ENCODE measurements around the gene INPP5A. TPM values are rescaled to one million over a fixed set of nuclear protein-coding genes. Genes with fewer than 3 reads are reported as not detected.

INPP5A gene
- total RNA-seq, 1 experiment from 2014 or later: 16.6 TPM

DNA sequence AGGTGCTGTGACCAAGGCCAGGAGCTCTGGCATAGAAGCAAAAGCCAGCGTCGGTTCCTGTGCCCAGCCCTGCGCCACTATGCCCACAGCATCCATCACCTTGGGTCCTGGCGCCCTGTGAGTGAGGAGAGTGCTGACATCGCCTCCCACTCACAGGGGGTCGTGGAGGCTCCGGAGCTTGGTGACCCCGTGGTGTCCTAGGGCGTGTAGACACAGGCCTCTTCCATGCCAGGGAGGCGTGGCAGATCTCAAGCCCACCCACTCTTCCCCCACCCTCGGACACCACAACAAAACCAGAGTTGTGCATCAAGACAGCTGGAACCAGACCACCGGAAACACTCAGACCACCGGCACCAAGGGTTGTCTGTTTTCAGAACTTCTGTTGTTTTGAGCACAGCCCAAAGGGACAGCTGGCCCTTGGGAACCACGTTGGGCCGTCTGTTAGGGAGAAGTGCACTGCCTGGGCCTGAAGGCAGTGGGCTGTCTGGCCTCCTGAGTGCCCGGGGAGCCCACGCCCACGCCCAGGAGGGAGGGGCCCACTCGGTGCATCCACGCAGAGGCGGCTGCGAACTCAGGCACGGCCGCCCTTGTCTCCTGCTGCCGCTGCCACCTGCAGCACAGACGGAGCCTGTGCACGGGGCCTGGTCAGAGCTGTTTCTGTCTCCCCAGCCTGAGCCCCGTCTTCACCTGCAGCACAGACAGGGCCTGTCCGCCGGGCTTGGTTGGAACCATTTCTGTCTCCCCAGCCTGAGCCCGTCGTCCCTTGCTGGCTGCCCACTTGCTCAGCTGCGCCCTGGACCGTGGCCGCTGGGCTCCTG lies 106.3 kb downstream of the INPP5A start:
- no peak for DNase-seq
- H3K36me3 Mint-ChIP-seq (ENCODE audit: insufficient read depth, unreplicated experiment): no peaks in the 10 kb centered on the region
- no TSS peak for BruUV-seq (replicated peaks)
- no peaks in the 10 kb centered on the region for H3K9me3 Mint-ChIP-seq (ENCODE audit: low read depth, unreplicated experiment)
- intact Hi-C loops (cut with micrococcal nuclease; ENCODE audit: unreplicated experiment): no loop called here
- no peaks in the 10 kb centered on the region for H3K4me1 Mint-ChIP-seq (ENCODE audit: low read depth, unreplicated experiment)
- H3K27ac Mint-ChIP-seq (ENCODE audit: unreplicated experiment): no peak overlapping the region
- no peak for TF ChIP-seq CTCF (IDR thresholded peaks at IDR 0.05; ENCODE audit: unreplicated experiment)
- CTCF ChIA-PET: no interaction called here
- no peaks in the 10 kb centered on the region for H3K27me3 Mint-ChIP-seq (ENCODE audit: unreplicated experiment)
- H3K4me3 Mint-ChIP-seq (ENCODE audit: low read depth, unreplicated experiment): no peak overlapping the region

- no TSS peak for BruUV-seq (replicated peaks)
- no peaks in the 10 kb centered on the region for H3K9me3 Mint-ChIP-seq (ENCODE audit: low read depth, unreplicated experiment)
- H3K27ac Mint-ChIP-seq (ENCODE audit: unreplicated experiment): no peak overlapping the region
- no peaks in the 10 kb centered on the region for H3K36me3 Mint-ChIP-seq (ENCODE audit: insufficient read depth, unreplicated experiment)
- H3K4me1 Mint-ChIP-seq (ENCODE audit: low read depth, unreplicated experiment): no peaks in the 10 kb centered on the region
- H3K4me3 Mint-ChIP-seq (ENCODE audit: low read depth, unreplicated experiment): no peak overlapping the region
- no peak for TF ChIP-seq CTCF (IDR thresholded peaks at IDR 0.05; ENCODE audit: unreplicated experiment)
- CTCF ChIA-PET: no interaction called here
- no peaks in the 10 kb centered on the region for H3K27me3 Mint-ChIP-seq (ENCODE audit: unreplicated experiment)
- no peak for DNase-seq
- intact Hi-C loops (cut with micrococcal nuclease; ENCODE audit: unreplicated experiment): no loop called here
These were observed 107.1 kb downstream of the INPP5A start for GRCh38 chr10:132644527-132645246.

GRCh38 chr10:132645247-132645530 lies 107.6 kb downstream of the INPP5A start:
- no peak overlapping the region for H3K4me3 Mint-ChIP-seq (ENCODE audit: low read depth, unreplicated experiment)
- no TSS peak for BruUV-seq (replicated peaks)
- no peak for TF ChIP-seq CTCF (IDR thresholded peaks at IDR 0.05; ENCODE audit: unreplicated experiment)
- no peaks in the 10 kb centered on the region for H3K36me3 Mint-ChIP-seq (ENCODE audit: insufficient read depth, unreplicated experiment)
- no peak overlapping the region for H3K27ac Mint-ChIP-seq (ENCODE audit: unreplicated experiment)
- intact Hi-C loops (cut with micrococcal nuclease; ENCODE audit: unreplicated experiment): no loop called here
- H3K27me3 Mint-ChIP-seq (ENCODE audit: unreplicated experiment): no peaks in the 10 kb centered on the region
- H3K4me1 Mint-ChIP-seq (ENCODE audit: low read depth, unreplicated experiment): no peaks in the 10 kb centered on the region
- CTCF ChIA-PET: no interaction called here
- DNase-seq: no peak
- no peaks in the 10 kb centered on the region for H3K9me3 Mint-ChIP-seq (ENCODE audit: low read depth, unreplicated experiment)

GRCh38 chr10:132645630-132646442 lies 108.2 kb downstream of the INPP5A start:
- intact Hi-C loops (cut with micrococcal nuclease; ENCODE audit: unreplicated experiment): no loop called here
- H3K4me3 Mint-ChIP-seq (ENCODE audit: low read depth, unreplicated experiment): no peak overlapping the region
- DNase-seq: no peak
- no TSS peak for BruUV-seq (replicated peaks)
- no peaks in the 10 kb centered on the region for H3K27me3 Mint-ChIP-seq (ENCODE audit: unreplicated experiment)
- H3K9me3 Mint-ChIP-seq (ENCODE audit: low read depth, unreplicated experiment): no peaks in the 10 kb centered on the region
- TF ChIP-seq CTCF (IDR thresholded peaks at IDR 0.05; ENCODE audit: unreplicated experiment): no peak
- H3K36me3 Mint-ChIP-seq (ENCODE audit: insufficient read depth, unreplicated experiment): no peaks in the 10 kb centered on the region
- CTCF ChIA-PET: no interaction called here
- H3K4me1 Mint-ChIP-seq (ENCODE audit: low read depth, unreplicated experiment): no peaks in the 10 kb centered on the region
- no peak overlapping the region for H3K27ac Mint-ChIP-seq (ENCODE audit: unreplicated experiment)

Measured in Calu3 (cell line).